Measurements from ENCODE around the gene SAP30L. TPM values are rescaled to one million over a fixed set of nuclear protein-coding genes. Genes with fewer than 3 reads are reported as not detected.

SAP30L gene
- total RNA-seq: 10 to 100 TPM; 20.6 to 25.6 TPM

GRCh38 chr5:154445422-154446194 is at the start of gene SAP30L:
TSS of gene SAP30L (plus strand) at chr5:154445997. CDS start at chr5:154446605, 608 bp downstream.

GRCh38 chr5:154478224-154478565 is 32.4 kb downstream of the SAP30L start, which contains the start of gene HAND1:
TSS of gene HAND1 (minus strand) at chr5:154478227. CDS start at chr5:154478008, 219 bp downstream.

Other genes starting within 250 kb of the SAP30L start
- gene HAND1, start 32.2 kb downstream of the SAP30L start, total RNA-seq: under 1 TPM in 1 of 2 donors, not detected in 1; under 0.01 TPM